ENCODE results near the gene TP53I3.

DNA sequence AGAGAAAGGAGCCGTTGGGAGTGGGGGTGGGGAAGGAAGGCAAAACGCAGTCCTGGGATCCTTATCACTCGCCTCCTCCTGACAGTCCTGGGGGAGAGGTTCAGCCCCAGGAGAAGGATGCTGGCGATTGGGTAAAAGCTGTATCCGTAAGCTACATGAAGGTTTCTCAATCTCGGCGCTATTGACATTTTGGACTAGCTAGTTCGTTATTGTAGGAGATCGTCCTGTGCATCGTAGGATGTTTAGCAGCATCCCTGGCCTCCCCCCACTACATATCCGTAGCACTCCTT is 511 bp upstream of the TP53I3 start:
- TF ChIP-seq TEAD4 (IDR thresholded peaks at IDR 0.05) = no peak
- TF ChIP-seq, protein P1, sequence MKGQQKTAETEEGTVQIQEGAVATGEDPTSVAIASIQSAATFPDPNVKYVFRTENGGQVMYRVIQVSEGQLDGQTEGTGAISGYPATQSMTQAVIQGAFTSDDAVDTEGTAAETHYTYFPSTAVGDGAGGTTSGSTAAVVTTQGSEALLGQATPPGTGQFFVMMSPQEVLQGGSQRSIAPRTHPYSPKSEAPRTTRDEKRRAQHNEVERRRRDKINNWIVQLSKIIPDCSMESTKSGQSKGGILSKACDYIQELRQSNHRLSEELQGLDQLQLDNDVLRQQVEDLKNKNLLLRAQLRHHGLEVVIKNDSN (IDR thresholded peaks at IDR 0.05) = no peak
- no peak for TF ChIP-seq EP300 (IDR thresholded peaks at IDR 0.05; ENCODE audit: borderline replicate concordance)
- TF ChIP-seq CREB1 (IDR thresholded peaks at IDR 0.05; ENCODE audit: low read depth) = no peak
- TF ChIP-seq, protein P2, sequence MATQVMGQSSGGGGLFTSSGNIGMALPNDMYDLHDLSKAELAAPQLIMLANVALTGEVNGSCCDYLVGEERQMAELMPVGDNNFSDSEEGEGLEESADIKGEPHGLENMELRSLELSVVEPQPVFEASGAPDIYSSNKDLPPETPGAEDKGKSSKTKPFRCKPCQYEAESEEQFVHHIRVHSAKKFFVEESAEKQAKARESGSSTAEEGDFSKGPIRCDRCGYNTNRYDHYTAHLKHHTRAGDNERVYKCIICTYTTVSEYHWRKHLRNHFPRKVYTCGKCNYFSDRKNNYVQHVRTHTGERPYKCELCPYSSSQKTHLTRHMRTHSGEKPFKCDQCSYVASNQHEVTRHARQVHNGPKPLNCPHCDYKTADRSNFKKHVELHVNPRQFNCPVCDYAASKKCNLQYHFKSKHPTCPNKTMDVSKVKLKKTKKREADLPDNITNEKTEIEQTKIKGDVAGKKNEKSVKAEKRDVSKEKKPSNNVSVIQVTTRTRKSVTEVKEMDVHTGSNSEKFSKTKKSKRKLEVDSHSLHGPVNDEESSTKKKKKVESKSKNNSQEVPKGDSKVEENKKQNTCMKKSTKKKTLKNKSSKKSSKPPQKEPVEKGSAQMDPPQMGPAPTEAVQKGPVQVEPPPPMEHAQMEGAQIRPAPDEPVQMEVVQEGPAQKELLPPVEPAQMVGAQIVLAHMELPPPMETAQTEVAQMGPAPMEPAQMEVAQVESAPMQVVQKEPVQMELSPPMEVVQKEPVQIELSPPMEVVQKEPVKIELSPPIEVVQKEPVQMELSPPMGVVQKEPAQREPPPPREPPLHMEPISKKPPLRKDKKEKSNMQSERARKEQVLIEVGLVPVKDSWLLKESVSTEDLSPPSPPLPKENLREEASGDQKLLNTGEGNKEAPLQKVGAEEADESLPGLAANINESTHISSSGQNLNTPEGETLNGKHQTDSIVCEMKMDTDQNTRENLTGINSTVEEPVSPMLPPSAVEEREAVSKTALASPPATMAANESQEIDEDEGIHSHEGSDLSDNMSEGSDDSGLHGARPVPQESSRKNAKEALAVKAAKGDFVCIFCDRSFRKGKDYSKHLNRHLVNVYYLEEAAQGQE (IDR thresholded peaks at IDR 0.05; ENCODE audit: low read depth) = no peak
- no peak for TF ChIP-seq TAF1 (IDR thresholded peaks at IDR 0.05; ENCODE audit: low read depth)
- TF ChIP-seq, protein P3, sequence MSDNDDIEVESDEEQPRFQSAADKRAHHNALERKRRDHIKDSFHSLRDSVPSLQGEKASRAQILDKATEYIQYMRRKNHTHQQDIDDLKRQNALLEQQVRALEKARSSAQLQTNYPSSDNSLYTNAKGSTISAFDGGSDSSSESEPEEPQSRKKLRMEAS (IDR thresholded peaks at IDR 0.05) = no peak
- TF ChIP-seq RAD21 (IDR thresholded peaks at IDR 0.05; ENCODE audit: low read depth) = no peak

Data from Ishikawa (cell line).